ENCODE measurements around the gene TBX15.

TBX15 gene

DNA sequence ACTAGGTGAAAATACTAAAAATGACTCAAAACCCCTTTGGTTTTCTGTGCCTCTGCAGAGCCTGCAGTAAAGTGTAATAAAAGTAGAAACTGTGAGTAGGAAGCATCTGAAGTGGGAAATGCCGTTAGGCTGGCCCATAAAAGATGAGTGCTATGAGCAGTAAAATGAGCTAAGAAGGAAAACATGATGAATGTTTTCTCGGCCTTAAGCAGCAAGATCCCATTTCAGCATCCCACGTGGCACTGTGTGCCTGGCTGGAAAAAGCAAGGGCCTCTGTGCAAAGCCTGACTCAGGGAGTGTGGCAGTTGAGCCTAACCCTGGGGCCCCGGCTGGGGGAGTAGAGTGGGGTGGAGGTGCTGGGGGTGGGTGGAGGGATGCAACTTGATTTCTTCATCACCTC is 109.5 kb downstream of the TBX15 start:
- no peak for DNase-seq

- no peak for DNase-seq
These were observed 110.3 kb downstream of the TBX15 start for GRCh38 chr1:118877668-118878396.

DNA sequence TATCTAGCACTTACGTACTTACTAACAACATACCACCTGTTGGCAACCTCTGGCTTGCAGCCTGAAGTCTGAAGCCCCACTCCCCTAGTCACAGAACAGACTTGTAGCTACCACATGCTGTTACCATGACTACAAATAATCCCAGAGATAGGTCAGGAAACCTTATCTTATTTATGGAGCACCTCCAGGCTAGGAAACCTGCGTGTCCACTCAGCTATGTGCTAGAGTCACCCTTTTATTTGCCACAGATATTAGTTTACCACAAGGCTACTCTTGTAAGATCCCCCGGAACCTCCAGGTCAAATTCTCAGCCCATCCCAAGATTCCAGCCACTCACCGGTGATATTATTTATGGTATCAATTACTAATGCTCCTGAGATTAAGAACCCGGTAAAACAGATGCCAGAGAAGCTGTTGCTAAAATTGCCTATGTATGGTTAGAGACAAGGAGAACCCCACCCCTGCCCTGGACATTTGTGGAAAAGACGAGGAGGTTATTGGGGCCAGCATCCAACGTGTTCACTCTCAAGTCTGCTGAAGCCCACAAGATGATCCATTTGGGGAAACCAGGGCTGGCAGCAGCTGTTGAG is 116.5 kb downstream of the TBX15 start:
- DNase-seq, result no peak

DNA sequence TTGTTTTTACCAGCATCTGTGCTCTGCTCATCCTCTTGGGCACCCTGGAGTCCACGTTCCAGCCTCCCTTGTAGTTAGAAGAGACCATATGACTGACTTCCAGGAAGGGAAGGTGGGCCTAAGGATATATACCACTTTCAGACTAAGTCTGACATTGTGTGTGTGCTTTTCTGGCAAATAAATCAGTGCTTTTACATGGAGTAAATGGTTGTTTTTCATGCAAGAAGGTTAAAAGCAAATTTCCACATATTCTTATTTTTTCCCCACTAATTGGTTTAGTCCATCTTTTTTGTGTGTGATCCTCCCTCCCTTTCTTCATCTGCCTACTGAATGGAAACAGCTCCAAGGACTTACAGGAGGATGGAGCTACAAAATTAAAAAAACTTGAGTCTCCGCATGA is 119.8 kb downstream of the TBX15 start:
- DNase-seq, result no peak

DNA sequence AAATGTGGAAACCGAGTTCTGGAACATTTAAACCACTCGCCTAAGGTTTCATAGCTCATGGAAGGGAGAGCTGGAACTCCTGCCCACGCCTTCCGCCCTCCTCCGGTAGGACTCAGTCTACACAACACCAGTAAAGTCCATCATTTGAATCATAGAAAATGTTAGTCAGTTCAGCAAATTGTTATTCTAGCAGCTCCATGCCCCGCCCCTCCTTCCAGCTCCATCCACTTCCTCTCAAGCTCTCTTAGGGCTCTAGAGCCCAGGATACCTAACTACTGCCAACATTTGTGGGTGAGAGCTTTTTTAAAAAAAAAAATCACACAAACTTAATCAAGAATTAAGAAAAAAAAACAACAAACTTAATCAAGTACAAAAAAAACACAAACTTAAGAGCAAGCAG is 121.8 kb downstream of the TBX15 start:
- peak; percentile 6 for DNase-seq

DNA sequence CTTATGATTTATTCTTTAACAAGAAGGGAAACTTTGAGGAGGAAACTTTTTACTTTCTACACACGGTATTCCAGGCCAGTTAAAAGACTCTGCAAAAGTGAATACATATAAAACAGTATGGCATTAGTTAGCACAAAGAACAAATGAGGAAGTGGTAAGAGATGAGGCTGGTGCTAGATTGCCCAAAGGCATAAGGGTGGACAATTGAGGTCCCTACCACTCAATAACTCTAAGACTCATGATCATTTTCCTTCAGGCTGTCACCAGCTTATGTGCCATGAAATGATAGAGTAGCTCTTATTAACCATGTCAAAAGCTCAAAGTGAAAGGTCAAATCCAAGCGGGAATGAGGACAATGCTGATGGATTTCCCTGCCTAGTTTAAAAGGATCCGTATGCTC is 124.5 kb downstream of the TBX15 start:
- DNase-seq, result no peak

DNA sequence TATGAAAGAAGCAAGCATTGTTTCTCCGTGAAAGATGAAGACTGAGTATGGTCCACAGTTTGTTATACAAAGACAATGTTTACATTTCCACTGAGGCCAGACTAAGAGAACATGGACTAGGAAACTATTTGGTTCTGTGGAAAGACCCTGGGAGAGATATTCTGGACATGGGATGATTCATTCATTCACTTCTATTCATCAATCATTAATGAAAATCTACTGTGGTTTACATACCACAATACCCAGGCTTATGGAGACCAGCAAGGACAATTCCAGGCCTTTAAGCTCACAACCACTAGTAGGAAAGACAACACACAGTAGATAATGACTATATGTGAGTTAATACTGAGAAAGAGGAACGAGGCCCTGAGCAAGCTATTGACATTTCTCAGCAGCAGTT is 125.4 kb downstream of the TBX15 start:
- DNase-seq, result no peak

DNA sequence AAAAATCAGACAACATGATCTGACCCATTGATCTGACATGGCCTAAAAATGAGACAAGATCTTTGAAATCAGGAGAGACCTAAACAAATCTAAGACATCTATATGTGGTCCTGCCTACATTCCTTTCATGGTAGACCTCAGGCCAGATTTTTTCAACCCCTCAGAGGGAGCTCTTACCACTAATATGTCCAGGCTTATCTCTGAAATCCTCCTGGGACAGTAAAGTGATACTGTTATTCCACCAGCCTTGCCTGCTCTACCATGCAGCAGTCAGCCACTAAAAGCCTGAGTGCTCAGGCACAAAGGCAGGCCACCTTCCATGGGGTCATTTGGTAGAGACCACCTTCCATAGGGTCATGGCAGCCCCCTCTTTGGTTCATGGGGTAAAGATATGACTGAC is 126.9 kb downstream of the TBX15 start:
- no peak for DNase-seq

DNA sequence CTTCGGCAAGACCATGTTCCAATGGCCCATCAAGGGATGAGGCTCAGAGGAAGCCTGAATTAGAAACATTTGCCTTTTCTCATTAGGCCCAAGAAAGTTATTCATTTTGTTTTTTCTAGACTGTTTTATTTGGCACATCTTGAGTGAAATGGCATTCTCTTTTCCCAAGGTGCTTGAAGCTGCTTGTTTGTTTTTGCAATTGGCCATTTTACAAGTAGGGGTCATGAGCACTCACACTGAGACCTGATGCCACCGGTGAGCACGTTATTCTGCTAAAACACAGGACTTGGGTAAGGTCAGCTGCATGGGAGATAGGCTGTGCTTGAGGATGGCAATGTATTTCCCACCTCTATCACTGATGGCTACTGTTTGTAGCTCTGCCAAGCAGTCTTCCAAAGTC is 128.1 kb downstream of the TBX15 start:
- no peak for DNase-seq

DNA sequence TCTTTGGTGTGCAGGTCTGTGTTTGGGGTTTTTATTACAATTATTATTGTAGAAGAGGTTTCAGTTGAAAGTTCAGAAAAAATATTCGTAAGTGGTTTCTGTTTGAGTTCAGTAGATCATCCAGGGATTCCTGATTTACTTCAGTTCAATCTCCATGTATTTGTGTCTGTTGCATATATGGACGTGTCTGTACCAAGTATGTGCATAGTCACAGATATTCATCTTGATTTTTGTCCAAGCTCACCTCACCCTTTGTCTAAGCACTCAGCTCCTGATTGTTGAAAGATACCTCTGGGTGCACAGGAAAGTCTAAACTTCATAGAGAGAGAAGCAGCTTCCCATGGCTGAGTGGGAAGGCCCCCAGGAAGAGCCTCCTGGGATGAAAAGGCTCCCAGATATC is 141.7 kb downstream of the TBX15 start:
- DNase-seq, result no peak

DNA sequence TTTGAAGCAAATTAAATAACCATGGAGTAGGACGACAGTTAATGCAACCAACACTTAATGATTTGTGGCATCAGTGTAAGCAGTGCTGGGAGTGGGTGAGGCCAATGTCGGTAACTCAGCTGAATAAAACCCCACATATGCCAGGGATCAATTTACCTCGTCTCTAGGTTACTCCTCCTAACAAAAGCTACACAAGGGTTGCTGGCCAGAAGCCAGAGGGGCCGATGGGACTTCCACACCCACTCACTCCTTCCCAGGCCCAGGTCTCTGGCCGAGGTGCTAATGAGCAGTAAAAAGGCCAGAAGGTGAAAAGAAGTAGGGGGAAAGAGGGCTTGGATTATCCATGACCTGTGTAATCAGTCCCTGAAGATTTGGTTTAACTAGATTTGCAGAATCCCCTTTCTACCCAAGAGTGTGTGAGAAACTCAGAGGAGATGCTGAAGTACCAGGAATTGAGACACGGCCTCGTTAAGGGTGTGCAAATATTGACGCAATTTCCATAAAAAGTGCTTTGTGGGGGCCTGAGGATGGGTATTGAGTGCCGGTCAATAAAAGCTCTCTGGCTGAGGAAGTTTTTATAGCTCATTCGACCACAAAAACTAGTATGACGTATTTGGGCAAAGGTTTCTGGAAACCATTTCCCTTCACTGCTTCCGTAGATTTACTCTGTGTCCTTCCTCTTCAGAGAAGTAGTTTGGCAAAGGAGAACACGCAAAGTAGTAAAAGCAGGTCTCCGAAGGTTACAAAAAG is 145.5 kb downstream of the TBX15 start:
- DNase-seq, result no peak

- DNase-seq, result no peak
These were observed 146.6 kb downstream of the TBX15 start for GRCh38 chr1:118841521-118841920.

All from EL (cell line).